RWPE1 (cell line): Measurements from ENCODE around the gene CD36.

Experiments
- CTCF ChIA-PET: fragments of 350-600 bp; sonication (Branson Sonifier 250); formaldehyde crosslinking; extraction: SDS; loops from one replicate; lab custom pipeline; 2021; lab: Yijun Ruan, JAX
- POLR2A ChIA-PET: fragments of 400-600 bp; formaldehyde crosslinking; extraction: SDS; loops from one replicate; lab custom pipeline; 2020; ENCODE audit warnings: antibody characterized with exemption; ENCODE audit not compliant: low non-redundant PET; lab: Yijun Ruan, JAX
- DNase-seq: peaks from one replicate; pipeline ENCODE4 v3.0.0; 2012; ENCODE audit warnings: low spot score
- H3K27ac ChIP-seq: fragments of 450-650 bp; 2 replicates; pipeline ENCODE4 v1.5.1; 2017
- TF ChIP-seq, protein P1 (sequence below): fragments of 450-650 bp; conservative IDR thresholded peaks from 2 replicates; pipeline ENCODE4 v1.5.1; 2017; ENCODE audit warnings: low read depth, mild to moderate bottlenecking

CD36 gene

DNA sequence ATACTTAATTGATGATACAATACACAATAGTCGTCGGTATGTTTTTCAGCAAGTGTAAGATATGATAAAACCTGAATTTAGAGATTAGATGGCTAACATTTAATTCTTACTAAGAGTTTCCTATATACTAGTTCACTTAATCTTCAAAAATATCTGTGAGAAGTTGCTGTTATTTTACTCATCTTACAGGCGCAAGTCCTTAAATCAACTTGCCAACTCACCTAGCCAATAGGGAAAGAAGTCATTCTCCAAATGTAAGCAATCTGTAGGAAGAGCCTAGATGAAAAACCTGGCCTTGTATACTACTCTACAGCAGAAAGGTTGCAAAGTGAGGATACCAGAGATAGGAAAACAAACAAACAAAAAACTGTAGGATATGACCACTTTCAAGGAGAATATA lies 10.6 kb downstream of the CD36 start:
- no peak for DNase-seq
- ChIA-PET CTCF (no interaction called here), POLR2A (no interaction called here)
- no peak overlapping the region for H3K27ac ChIP-seq
- TF ChIP-seq, protein P1, sequence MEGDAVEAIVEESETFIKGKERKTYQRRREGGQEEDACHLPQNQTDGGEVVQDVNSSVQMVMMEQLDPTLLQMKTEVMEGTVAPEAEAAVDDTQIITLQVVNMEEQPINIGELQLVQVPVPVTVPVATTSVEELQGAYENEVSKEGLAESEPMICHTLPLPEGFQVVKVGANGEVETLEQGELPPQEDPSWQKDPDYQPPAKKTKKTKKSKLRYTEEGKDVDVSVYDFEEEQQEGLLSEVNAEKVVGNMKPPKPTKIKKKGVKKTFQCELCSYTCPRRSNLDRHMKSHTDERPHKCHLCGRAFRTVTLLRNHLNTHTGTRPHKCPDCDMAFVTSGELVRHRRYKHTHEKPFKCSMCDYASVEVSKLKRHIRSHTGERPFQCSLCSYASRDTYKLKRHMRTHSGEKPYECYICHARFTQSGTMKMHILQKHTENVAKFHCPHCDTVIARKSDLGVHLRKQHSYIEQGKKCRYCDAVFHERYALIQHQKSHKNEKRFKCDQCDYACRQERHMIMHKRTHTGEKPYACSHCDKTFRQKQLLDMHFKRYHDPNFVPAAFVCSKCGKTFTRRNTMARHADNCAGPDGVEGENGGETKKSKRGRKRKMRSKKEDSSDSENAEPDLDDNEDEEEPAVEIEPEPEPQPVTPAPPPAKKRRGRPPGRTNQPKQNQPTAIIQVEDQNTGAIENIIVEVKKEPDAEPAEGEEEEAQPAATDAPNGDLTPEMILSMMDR: no peak

DNA sequence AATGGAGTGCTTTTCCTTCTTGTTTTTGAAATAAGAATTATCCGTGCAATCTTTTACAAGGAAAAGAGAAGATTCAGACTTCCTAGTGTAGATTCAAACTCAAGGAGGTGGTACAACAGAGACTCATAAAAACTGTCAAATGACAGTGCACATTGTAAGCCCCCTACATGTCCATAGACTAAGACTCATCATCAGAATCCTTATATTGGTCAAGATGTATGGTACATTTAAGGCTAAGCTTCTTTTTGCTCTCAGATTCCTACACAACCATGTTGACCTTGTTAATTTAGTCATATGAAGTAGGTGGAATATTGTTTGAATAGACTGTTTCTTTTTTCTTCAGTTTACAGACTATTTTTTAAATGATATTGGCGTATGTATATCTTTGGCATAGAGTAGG lies 11.6 kb downstream of the CD36 start:
- DNase-seq: no peak
- TF ChIP-seq, protein P1: no peak
- CTCF ChIA-PET: interaction anchor here (0.7 kb wide), 1 partner anchor 702 kb away, joined by 3 read pairs; no protein-coding TSS in a partner anchor
- H3K27ac ChIP-seq: no peak overlapping the region
- POLR2A ChIA-PET: no interaction called here

DNA sequence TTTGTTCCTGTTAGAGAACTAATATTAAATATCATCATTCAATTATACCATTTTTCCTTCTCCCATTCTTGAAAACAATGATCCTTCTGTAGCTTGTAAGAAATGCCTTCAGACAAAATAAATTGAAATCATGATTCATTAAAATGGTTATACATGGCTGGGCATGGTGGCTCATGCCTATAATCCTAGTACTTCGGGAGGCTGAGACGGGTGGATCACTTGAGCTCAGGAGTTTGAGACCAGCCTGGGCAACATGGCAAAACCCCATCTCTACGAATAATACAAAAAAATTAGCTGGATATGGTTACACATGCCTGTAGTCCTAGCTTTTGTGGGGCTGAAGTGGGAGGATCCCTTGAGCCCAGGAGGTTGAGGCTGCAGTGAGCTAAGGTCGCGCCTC lies 13.0 kb downstream of the CD36 start:
- no peak overlapping the region for H3K27ac ChIP-seq
- TF ChIP-seq, protein P1: no peak
- ChIA-PET CTCF (interaction anchor here (0.6 kb wide), 2 partner anchors 573 to 918 kb away, joined by 3 to 4 read pairs; no protein-coding TSS in a partner anchor), POLR2A (no interaction called here)
- no peak for DNase-seq

DNA sequence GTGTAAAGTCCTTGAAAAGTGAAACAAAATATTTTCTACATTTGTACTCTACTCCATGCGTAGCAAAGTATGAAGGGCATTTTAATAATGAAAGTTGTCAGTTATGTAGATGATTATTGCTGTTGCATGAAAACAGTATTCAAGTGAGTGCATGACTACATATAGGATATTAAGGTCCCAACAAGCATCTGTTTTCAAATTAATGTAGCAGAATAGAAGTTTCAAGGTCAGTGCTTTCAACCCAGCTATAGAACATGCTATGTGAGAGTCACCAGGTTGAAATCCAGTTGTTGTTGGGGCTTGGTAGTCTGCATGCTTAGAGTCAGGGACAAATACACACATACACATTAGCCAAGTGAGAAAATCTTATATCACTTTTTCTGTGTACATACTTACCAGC lies 14.8 kb downstream of the CD36 start:
- TF ChIP-seq, protein P1: no peak
- POLR2A ChIA-PET: no interaction called here
- no peak overlapping the region for H3K27ac ChIP-seq
- CTCF ChIA-PET: interaction anchor here (0.6 kb wide), 1 partner anchor 9 kb away, joined by 6 read pairs; no protein-coding TSS in a partner anchor
- DNase-seq: no peak

DNA sequence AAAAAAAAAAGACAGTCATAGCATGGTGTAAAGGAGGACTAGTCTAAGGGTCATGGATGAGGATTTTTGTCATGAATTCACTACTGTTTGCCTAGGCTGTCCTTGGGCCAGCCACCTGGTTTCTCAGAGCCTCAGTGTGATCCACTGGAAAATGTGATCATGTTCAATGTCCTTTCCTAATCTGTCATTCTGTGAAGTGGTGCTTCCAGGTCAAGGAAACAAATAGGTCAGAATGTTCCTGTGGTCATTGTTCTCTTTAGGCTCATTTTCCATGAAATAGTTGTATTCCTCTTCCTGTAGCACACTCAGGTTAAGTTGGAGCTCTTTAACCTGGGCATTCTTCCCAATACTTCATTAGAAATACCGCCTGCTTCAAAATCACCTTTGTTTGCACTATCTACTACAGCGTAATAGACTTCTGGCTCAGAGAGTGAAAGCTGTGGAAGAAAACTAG lies 16.5 kb downstream of the CD36 start:
- DNase-seq: no peak
- TF ChIP-seq, protein P1: no peak
- ChIA-PET POLR2A (no interaction called here), CTCF (interaction anchor here (0.5 kb wide), 1 partner anchor 582 kb away, joined by 3 read pairs; no protein-coding TSS in a partner anchor)
- no peak overlapping the region for H3K27ac ChIP-seq

DNA sequence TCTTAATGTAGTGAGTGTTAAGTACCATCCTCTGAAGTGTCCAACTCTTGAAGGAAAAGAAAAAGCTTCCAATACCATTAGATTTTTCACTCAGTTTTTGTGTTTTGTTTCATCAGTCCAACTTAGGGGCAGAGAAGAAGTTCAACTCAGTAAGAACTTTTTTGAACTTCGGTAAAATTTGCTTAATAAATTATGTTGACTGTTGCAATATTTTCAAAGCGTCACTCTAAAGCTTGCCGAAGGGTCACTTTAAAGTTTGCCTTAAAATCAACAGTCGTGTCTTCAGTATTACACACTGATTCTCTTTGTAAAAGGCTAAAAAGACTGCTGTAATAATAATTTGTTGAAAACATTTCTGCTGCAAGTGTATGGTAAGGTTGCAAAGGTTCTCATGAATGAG lies 17.6 kb downstream of the CD36 start:
- H3K27ac ChIP-seq: no peak overlapping the region
- TF ChIP-seq, protein P1: no peak
- ChIA-PET POLR2A (no interaction called here), CTCF (no interaction called here)
- no peak for DNase-seq
